NB4 (cell line): ENCODE data around the gene FARP1.

Source experiments
- CTCF ChIP-seq: IDR thresholded peaks from one replicate; pipeline ENCODE4 v1.5.1; 2012; ENCODE audit warnings: low read depth, low read length
- MYC ChIP-seq: IDR thresholded peaks from 2 replicates; pipeline ENCODE4 v1.6.1; 2011; ENCODE audit warnings: low read depth, low read length

- TF ChIP-seq CTCF (no peak), MYC (no peak)
Measured at GRCh38 chr13:98293103-98293502, 150.2 kb downstream of the FARP1 start.
